Immature natural killer cell (primary cell): ENCODE results near the gene ANKRD17. TPM values are rescaled to one million over a fixed set of nuclear protein-coding genes. Genes with fewer than 3 reads are reported as not detected.
A peak's percentile ranks its signal among the peaks of the same experiment; 100 is the strongest.
"Not testable (repeated sequence)": the region's sequence is repeated elsewhere in the genome, so short reads cannot be mapped to it uniquely, and the experiment has no call there.

Experiments
- DNase-seq, 3 donors: peaks; one replicate each; pipeline ENCODE4 v3.0.0; 2022; ENCODE audit warnings: mixed read lengths in 1 of 3
- H3K27ac Mint-ChIP-seq, 6 donors: one replicate each; pipeline ENCODE4 v1.8.0; 2020; ENCODE audit warnings: mixed read lengths in 6 of 6, mild to moderate bottlenecking in 5 of 6, inconsistent platforms in 4 of 6, moderate library complexity in 3 of 6
- H3K27me3 Mint-ChIP-seq, 3 donors: one replicate each; pipeline ENCODE4 v1.8.0; 2020 to 2021; ENCODE audit warnings: low read depth in 3 of 3, mild to moderate bottlenecking in 3 of 3, mixed read lengths in 3 of 3, moderate library complexity in 3 of 3, inconsistent platforms in 1 of 3
- H3K36me3 Mint-ChIP-seq, 3 donors: one replicate each; pipeline ENCODE4 v1.8.0; 2020; ENCODE audit warnings: mixed read lengths in 3 of 3, inconsistent platforms in 2 of 3, mild to moderate bottlenecking in 2 of 3
- H3K4me1 Mint-ChIP-seq, 2 donors: one replicate each; pipeline ENCODE4 v1.8.0; 2020; ENCODE audit warnings: inconsistent platforms in 2 of 2, mild to moderate bottlenecking in 2 of 2, mixed read lengths in 2 of 2, moderate library complexity in 1 of 2
- H3K4me3 Mint-ChIP-seq, 5 donors: one replicate each; pipeline ENCODE4 v1.8.0; 2020; ENCODE audit warnings: mild to moderate bottlenecking in 5 of 5, mixed read lengths in 5 of 5, inconsistent platforms in 3 of 5, moderate library complexity in 3 of 5
- H3K9me3 Mint-ChIP-seq, 6 donors: one replicate each; pipeline ENCODE4 v1.8.0; 2020; ENCODE audit warnings: mild to moderate bottlenecking in 6 of 6, mixed read lengths in 6 of 6, inconsistent platforms in 4 of 6, moderate library complexity in 3 of 6
- polyA plus RNA-seq, 3 donors: library from polyadenylated mRNA; unstranded; fragments of 300-500 nt; fragmentation: Illumina TruSeq; gene quantifications; one replicate each; pipeline ENCODE4 v1.2.3, GENCODE V29; 2021

ANKRD17 gene
- polyA plus RNA-seq, 3 donors from 2014 or later: 4.8 to 15.9 (median 8.5) TPM

- Mint-ChIP-seq H3K36me3 (no peaks in the 10 kb centered on the region), H3K27me3 (peaks cover 10 to 26% (median 20%) of the 10 kb centered on the region in 3 donors), H3K4me3 (peak overlapping the region; percentile 96 to 100 (median 99)), H3K4me1 (peaks cover 51 to 60% of the 10 kb centered on the region in 2 donors), H3K9me3 (peaks cover 0 to 2% (median 0%) of the 10 kb centered on the region in 6 donors), H3K27ac (peak overlapping the region; percentile 99 to 100 (median 100))
- DNase-seq: no peak
These were observed 1.0 kb upstream of the ANKRD17 start for GRCh38 chr4:73259571-73260090.

- Mint-ChIP-seq H3K9me3 (peaks cover 0 to 2% (median 0%) of the 10 kb centered on the region in 6 donors), H3K27ac (peak overlapping the region; percentile 99 to 100 (median 100)), H3K4me1 (peaks cover 59 to 73% of the 10 kb centered on the region in 2 donors), H3K27me3 (peaks cover 10 to 26% (median 20%) of the 10 kb centered on the region in 3 donors), H3K36me3 (no peaks in the 10 kb centered on the region), H3K4me3 (peak overlapping the region; percentile 96 to 100 (median 99))
- peak in 1 of 3 donors; percentile 78 for DNase-seq
These were observed 237 bp downstream of the ANKRD17 start for GRCh38 chr4:73258436-73258685.

- H3K27ac Mint-ChIP-seq: peak overlapping the region; percentile 99 to 100 (median 100)
- peaks cover 10 to 26% (median 20%) of the 10 kb centered on the region in 3 donors for H3K27me3 Mint-ChIP-seq
- peak overlapping the region; percentile 96 to 100 (median 99) for H3K4me3 Mint-ChIP-seq
- peaks cover 64 to 78% of the 10 kb centered on the region in 2 donors for H3K4me1 Mint-ChIP-seq
- H3K9me3 Mint-ChIP-seq: peaks cover 0 to 2% (median 0%) of the 10 kb centered on the region in 6 donors
- H3K36me3 Mint-ChIP-seq: no peaks in the 10 kb centered on the region
- DNase-seq: peak; percentile 18 to 33 (median 20)
These were observed 755 bp downstream of the ANKRD17 start for GRCh38 chr4:73257651-73258435.

GRCh38 chr4:73257234-73257633 lies 1.4 kb downstream of the ANKRD17 start:
- H3K36me3 Mint-ChIP-seq: no peaks in the 10 kb centered on the region

GRCh38 chr4:73255847-73256246 lies 2.8 kb downstream of the ANKRD17 start:
- DNase-seq: not testable (repeated sequence)
- peak overlapping the region in 3 of 5 donors; percentile 99 to 100 (median 99) for H3K4me3 Mint-ChIP-seq
- peaks cover 75 to 93% of the 10 kb centered on the region in 2 donors for H3K4me1 Mint-ChIP-seq

More at GRCh38 chr4:73257234-73257633, 1.4 kb downstream of the ANKRD17 start:
- Mint-ChIP-seq H3K27ac (peak overlapping the region; percentile 99 to 100 (median 100)), H3K27me3 (peaks cover 10 to 26% (median 20%) of the 10 kb centered on the region in 3 donors), H3K9me3 (peaks cover 0 to 2% (median 0%) of the 10 kb centered on the region in 6 donors), H3K4me3 (peak overlapping the region; percentile 96 to 100 (median 99)), H3K4me1 (peaks cover 69 to 84% of the 10 kb centered on the region in 2 donors)
- DNase-seq: peak; percentile 60 to 68 (median 66)

GRCh38 chr4:73252001-73252400 lies 6.6 kb downstream of the ANKRD17 start:
- no peaks in the 10 kb centered on the region for H3K9me3 Mint-ChIP-seq
- peaks cover 0 to 2% (median 0%) of the 10 kb centered on the region in 3 donors for H3K27me3 Mint-ChIP-seq
- no peaks in the 10 kb centered on the region for H3K36me3 Mint-ChIP-seq
- no peak overlapping the region for H3K4me3 Mint-ChIP-seq
- no peak for DNase-seq
- H3K27ac Mint-ChIP-seq: peak overlapping the region in 1 of 6 donors; percentile 1
- H3K4me1 Mint-ChIP-seq: peaks cover 65 to 97% of the 10 kb centered on the region in 2 donors

More at GRCh38 chr4:73255847-73256246, 2.8 kb downstream of the ANKRD17 start:
- Mint-ChIP-seq H3K27ac (peak overlapping the region in 4 of 6 donors; percentile 12 to 100 (median 36)), H3K27me3 (peaks cover 9 to 26% (median 20%) of the 10 kb centered on the region in 3 donors)
- not testable (repeated sequence) for H3K36me3 Mint-ChIP-seq, H3K9me3 Mint-ChIP-seq

GRCh38 chr4:73251384-73251783 lies 7.2 kb downstream of the ANKRD17 start:
- no peaks in the 10 kb centered on the region for H3K9me3 Mint-ChIP-seq
- no peak for DNase-seq
- no peaks in the 10 kb centered on the region for H3K27me3 Mint-ChIP-seq
- H3K4me3 Mint-ChIP-seq: no peak overlapping the region
- peak overlapping the region in 1 of 6 donors; percentile 16 for H3K27ac Mint-ChIP-seq
- peaks cover 64 to 97% of the 10 kb centered on the region in 2 donors for H3K4me1 Mint-ChIP-seq
- no peaks in the 10 kb centered on the region for H3K36me3 Mint-ChIP-seq

- Mint-ChIP-seq H3K27ac (peak overlapping the region in 4 of 6 donors; percentile 46 to 78 (median 63)), H3K27me3 (no peaks in the 10 kb centered on the region), H3K4me3 (no peak overlapping the region), H3K4me1 (peaks cover 64 to 97% of the 10 kb centered on the region in 2 donors), H3K9me3 (no peaks in the 10 kb centered on the region), H3K36me3 (no peaks in the 10 kb centered on the region)
- no peak for DNase-seq
These were observed 8.0 kb downstream of the ANKRD17 start for GRCh38 chr4:73250642-73251041.

- peaks cover 58 to 97% of the 10 kb centered on the region in 2 donors for H3K4me1 Mint-ChIP-seq
- H3K9me3 Mint-ChIP-seq: no peaks in the 10 kb centered on the region
- no peak for DNase-seq
- H3K27me3 Mint-ChIP-seq: no peaks in the 10 kb centered on the region
- H3K4me3 Mint-ChIP-seq: no peak overlapping the region
- H3K27ac Mint-ChIP-seq: no peak overlapping the region
- H3K36me3 Mint-ChIP-seq: no peaks in the 10 kb centered on the region
These were observed 9.8 kb downstream of the ANKRD17 start for GRCh38 chr4:73248821-73249220.

GRCh38 chr4:73248416-73248815 lies 10.2 kb downstream of the ANKRD17 start:
- Mint-ChIP-seq H3K36me3 (no peaks in the 10 kb centered on the region), H3K4me3 (no peak overlapping the region), H3K9me3 (no peaks in the 10 kb centered on the region), H3K4me1 (peaks cover 55 to 95% of the 10 kb centered on the region in 2 donors), H3K27me3 (no peaks in the 10 kb centered on the region), H3K27ac (no peak overlapping the region)
- DNase-seq: no peak

GRCh38 chr4:73247100-73247499 lies 11.5 kb downstream of the ANKRD17 start:
- Mint-ChIP-seq H3K27me3 (no peaks in the 10 kb centered on the region), H3K36me3 (no peaks in the 10 kb centered on the region), H3K27ac (no peak overlapping the region), H3K9me3 (no peaks in the 10 kb centered on the region), H3K4me1 (peaks cover 50 to 95% of the 10 kb centered on the region in 2 donors), H3K4me3 (no peak overlapping the region)
- no peak for DNase-seq

GRCh38 chr4:73245955-73246354 lies 12.6 kb downstream of the ANKRD17 start:
- no peak for DNase-seq
- Mint-ChIP-seq H3K4me3 (no peak overlapping the region), H3K9me3 (no peaks in the 10 kb centered on the region), H3K36me3 (no peaks in the 10 kb centered on the region), H3K27ac (peak overlapping the region in 4 of 6 donors; percentile 4 to 13 (median 10)), H3K27me3 (no peaks in the 10 kb centered on the region), H3K4me1 (peaks cover 49 to 93% of the 10 kb centered on the region in 2 donors)

- no peaks in the 10 kb centered on the region for H3K27me3 Mint-ChIP-seq
- no peaks in the 10 kb centered on the region for H3K36me3 Mint-ChIP-seq
- no peak for DNase-seq
- peaks cover 45 to 92% of the 10 kb centered on the region in 2 donors for H3K4me1 Mint-ChIP-seq
- peak overlapping the region; percentile 11 to 63 (median 36) for H3K27ac Mint-ChIP-seq
- H3K9me3 Mint-ChIP-seq: no peaks in the 10 kb centered on the region
- H3K4me3 Mint-ChIP-seq: peak overlapping the region in 1 of 5 donors; percentile 1
These were observed 13.5 kb downstream of the ANKRD17 start for GRCh38 chr4:73244945-73245601.

- no peak for DNase-seq
- H3K4me1 Mint-ChIP-seq: peaks cover 27 to 79% of the 10 kb centered on the region in 2 donors
- H3K27ac Mint-ChIP-seq: peak overlapping the region in 4 of 6 donors; percentile 2 to 67 (median 26)
- H3K27me3 Mint-ChIP-seq: no peaks in the 10 kb centered on the region
- H3K9me3 Mint-ChIP-seq: no peaks in the 10 kb centered on the region
- H3K4me3 Mint-ChIP-seq: no peak overlapping the region
- peaks cover 6 to 9% (median 7%) of the 10 kb centered on the region in 3 donors for H3K36me3 Mint-ChIP-seq
These were observed 21.6 kb downstream of the ANKRD17 start for GRCh38 chr4:73237044-73237443.
